Activated CD4-positive, alpha-beta T cell treated with anti-CD3 and anti-CD28 coated beads, Interleukin-2, Interleukin-4, amounts not matched to agents 100 ng/mL and 50 ng/mL, durations not matched to agents 16 hours and 8 hours (primary cell): ENCODE measurements around the gene GLUD2.
"Not testable (repeated sequence)": the region's sequence is repeated elsewhere in the genome, so short reads cannot be mapped to it uniquely, and the experiment has no call there.

Experiments used
- DNase-seq: peaks from one replicate; pipeline ENCODE4 v3.0.0-alpha.2; 2020; ENCODE audit warnings: low spot score

The GLUD2 gene

DNA sequence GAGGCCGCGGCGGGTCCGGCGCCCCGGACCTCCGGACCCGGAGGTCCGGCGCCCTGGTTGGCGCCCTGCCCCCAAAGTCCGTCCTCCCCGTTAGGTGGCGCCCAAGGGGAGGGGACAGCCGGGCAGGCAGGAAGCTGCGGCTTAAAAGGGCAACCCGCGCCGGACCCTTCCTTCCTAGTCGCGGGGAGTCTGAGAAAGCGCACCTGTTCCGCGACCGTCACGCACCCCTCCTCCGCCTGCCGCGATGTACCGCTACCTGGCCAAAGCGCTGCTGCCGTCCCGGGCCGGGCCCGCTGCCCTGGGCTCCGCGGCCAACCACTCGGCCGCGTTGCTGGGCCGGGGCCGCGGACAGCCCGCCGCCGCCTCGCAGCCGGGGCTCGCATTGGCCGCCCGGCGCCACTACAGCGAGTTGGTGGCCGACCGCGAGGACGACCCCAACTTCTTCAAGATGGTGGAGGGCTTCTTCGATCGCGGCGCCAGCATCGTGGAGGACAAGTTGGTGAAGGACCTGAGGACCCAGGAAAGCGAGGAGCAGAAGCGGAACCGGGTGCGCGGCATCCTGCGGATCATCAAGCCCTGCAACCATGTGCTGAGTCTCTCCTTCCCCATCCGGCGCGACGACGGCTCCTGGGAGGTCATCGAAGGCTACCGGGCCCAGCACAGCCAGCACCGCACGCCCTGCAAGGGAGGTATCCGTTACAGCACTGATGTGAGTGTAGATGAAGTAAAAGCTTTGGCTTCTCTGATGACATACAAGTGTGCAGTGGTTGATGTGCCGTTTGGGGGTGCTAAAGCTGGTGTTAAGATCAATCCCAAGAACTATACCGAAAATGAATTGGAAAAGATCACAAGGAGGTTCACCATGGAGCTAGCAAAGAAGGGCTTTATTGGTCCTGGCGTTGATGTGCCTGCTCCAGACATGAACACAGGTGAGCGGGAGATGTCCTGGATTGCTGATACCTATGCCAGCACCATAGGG, at the start of gene GLUD2:
Gene GLUD2 (plus strand): TSS at position 170 of the 979 bp plus-strand sequence. CDS start 75 bp downstream, at position 245.
- peak; percentile 4 for DNase-seq

DNA sequence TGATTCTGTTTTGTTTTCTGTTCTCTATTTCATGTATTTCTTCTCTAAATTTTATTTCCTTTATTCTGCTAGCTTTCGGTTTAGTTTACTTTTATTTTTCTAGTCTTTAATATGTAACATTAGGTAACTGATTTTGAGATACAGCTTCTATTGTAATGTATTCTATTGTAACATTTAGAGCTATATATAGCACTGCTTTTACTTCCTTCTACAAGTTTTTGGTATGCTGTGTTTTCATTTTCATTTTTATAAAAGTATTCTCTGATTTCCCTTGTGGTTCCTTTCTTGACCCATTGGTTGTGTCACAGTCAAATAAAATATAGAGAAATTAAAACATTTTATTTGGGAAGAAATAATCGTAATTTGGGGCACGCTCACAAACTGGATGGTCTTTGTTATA, 48.0 kb upstream of the GLUD2 start:
- no peak for DNase-seq

DNA sequence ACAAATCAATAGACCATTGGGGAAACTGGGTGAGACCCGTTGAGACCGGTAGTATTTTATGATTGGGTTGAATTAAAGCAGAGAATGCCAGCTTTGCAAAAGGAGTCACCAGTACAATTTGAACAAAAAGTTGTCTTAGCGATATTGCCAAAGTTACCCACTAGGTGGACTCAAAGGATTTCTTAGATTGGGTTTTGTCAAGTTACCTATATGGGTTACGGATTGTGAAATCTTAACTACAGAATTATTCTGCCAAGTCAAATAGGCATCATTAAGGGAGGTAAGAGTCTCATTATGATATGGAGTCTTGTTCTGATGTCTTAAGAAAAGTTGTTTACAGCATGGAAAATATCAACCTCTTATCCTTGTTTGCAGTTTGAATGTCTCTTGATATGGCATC, 46.8 kb upstream of the GLUD2 start:
- DNase-seq = peak; percentile 1

DNA sequence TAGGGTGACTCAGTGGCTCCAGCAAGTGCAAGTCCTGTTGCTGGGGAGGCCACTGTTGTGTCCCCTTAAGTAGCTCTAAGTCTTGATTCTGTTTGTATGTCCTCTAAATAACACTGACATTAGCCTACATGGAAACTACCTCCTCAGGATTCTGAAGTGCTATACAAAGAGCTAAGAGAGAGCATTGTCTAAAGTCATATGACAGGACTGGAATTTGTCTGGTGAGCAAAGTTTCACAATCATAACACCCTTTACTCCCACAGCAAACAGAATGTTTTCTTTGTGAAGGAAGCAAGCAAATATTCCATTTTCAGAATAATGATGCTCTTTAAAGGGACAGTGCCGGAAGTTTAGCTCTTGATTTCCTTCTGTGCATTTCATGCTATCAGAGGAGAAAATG, 38.5 kb upstream of the GLUD2 start:
- no peak for DNase-seq

DNA sequence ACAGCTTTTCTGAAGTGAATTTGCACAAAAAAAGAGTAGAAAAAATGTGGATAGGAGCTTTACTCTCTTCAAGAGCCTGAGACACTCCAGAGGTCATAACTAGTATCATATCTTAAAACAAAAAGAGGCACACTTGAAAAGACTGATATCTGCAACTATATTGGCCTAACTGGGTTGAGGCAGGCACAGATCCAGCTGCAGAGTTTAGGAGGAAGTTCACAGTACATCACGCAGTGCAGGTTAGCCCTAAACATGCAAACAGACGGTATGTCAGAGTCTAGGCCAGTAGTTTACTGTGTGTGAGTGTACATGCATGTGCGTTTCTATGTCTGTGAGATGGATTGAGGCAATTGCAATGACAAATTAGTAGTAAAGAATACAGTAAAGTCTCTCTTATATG, 37.6 kb upstream of the GLUD2 start:
- no peak for DNase-seq

DNA sequence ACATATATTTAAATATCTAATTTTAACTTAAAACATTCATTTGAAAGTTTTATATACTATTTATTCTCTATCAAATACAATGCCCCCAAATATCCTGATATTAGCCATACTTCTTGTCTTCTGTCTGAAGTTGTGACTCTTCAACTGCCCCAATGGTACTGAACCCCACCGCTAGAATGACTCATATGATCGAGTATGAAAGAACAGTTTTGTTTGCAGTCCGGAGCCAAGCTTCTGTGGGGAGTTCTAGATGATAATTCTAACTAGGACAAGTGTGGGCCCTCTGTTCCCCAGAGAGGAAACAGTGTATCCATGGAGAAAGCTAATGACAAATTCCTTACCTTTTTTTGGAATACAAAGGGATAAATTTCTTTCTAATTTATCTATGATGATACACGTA, 37.2 kb upstream of the GLUD2 start:
- no peak for DNase-seq

DNA sequence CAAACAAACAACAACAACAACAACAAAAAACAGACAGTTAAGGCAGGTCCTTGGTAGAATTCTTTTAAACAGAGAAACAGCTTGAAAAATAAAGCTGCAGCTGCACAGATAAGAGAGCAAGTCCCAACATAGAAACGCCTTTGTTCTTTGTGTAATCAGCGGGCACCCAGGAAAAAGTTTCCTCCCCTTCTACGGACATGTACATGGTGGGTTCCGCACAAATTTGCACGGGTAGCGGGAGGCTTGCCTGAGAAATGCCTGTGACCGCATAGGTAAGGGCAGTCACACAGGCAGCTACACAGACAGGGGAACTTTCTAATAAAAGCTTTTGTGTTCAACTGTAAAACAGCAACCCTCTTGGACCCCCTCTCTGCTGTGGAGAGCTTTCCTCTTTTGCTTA, 36.2 kb upstream of the GLUD2 start:
- DNase-seq = no peak

DNA sequence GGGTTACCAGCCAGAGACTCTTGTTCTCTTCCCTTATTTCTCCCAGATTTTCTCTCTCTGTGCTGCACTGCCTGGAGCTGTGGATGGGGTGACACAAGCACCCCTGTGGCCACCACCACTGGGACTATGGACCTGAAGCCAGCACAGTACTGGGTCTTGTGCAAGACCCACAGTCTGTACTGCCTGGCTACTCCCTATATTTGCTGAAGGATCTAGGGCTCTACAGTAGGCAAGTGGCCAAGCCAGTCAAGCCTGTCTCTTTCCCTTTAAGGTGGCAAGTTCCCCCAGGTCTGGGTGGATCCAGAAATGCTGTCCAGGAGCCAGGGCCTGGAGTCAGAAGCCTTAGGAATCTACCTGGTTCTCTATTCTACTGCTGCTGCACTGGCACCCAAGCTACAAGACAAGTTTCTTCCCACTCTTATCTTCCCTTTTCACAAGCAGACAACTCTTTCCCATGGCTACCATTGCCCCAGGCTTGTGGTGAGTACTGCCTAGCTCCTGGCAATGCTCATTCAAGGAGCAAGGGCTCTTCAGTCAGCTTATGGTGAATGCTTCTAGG, 33.4 kb upstream of the GLUD2 start:
- no peak for DNase-seq

DNA sequence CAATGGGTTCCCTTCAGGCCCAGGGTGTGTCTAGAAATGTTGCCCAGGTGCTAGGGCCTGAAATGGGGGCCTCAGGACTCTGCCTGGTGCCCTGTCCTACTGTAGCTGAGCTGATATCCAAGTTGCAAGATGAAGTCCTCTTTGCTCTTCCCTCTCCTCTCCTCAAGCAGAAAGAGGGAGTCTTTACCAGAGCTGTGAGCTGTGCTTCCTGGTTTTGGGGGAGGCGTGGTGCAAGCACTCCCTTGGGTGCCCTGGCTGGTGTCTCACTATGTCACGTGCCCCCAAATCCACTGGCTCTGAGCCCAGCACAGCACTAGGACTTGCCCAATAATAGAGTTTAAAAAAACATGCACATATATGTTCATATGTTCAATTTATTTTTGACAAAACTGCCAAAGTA, 32.6 kb upstream of the GLUD2 start:
- no peak for DNase-seq

DNA sequence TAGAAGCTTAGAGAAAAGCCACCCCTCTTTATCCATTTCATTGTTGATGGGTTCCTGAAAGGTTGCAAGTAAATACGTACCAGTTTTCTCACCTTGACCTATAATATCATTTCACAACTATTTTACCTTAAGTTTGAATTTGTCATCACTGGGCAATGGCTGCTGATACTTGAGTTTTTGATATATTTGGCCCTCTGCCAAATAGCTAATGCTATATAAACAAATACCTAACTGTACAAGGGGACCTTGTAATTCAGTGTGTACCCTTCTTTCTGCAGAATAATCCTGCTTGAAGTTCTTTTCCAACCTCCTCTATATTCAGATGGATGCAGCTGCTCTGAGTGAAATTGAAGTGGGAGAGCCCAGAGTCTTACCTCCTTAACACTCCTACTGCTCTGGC, 19.0 kb upstream of the GLUD2 start:
- no peak for DNase-seq

DNA sequence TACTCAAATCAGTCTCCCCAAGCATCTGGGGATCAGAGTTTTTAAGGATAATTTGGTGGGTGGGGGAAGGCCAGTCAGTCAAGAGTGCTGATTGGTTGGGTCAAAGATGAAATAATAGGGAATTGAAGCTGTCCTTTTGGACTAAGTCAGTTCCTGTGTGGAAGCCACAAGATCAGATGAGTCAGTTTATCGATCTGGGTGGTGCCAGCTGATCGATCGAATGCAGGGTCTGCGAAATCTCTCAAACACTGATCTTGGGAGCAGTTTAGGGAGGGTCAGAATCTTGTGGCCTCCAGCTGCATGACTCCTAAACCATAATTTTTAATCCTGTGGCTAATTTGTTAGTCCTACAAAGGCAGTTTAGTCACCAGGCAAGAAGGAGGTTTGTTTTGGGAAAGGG, 17.3 kb upstream of the GLUD2 start:
- DNase-seq = no peak

DNA sequence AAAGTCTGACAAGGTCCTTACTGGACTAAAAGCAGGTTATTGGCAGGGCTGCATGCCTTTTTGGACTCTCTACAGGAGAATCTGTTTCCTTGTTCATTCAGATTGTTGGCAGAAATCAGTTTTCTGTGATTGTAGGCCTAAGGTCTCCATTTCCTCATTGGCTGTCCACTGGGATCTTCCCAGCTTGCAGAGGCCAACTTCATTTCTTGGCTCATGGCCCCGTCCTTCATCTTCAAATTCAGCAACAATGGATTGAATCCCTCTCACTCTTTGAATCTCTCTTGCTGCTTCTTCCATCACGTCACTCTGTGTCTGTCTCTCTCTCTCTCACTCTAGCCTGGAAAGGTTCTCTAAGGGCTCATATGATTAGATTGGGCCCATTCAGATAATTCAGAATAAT, 14.9 kb upstream of the GLUD2 start:
- DNase-seq = no peak

DNA sequence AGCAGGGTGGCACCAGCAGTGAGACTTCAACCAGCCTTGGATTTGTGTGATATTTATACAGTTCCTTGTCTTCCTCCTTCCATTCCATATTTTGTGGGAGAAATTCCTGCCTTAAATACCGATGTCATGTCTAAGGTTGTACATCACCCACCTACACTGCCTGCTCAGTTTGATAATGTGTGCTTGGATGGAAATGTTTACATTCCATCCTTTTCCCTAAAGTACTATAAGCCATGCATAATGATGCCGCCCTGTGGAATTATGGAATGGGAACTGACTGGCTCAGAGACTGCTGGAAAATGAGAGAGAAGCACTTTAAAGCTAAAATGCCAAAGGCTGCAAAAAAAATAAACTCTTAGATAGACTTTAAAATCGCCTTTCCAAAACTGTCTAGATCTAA, 11.3 kb upstream of the GLUD2 start:
- no peak for DNase-seq

DNA sequence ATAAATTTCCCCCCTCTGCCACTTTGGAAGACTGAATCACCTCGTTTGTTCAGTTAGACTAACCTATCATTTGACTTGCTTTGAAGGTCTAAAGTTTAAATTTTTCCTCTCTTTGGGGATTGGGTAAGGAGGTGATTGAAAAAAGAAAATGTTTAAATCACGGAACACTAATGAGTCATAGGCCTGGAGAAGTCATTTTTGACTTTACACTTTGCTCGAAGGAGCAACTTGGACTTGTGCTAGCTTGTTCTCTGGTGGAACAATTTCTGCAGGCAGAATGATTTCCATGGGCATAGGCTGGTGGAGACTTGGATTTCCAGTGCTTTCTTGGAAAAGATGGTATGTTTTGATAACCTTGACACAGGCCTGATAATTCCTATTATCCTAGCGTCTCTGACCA, 10.5 kb upstream of the GLUD2 start:
- DNase-seq = no peak

DNA sequence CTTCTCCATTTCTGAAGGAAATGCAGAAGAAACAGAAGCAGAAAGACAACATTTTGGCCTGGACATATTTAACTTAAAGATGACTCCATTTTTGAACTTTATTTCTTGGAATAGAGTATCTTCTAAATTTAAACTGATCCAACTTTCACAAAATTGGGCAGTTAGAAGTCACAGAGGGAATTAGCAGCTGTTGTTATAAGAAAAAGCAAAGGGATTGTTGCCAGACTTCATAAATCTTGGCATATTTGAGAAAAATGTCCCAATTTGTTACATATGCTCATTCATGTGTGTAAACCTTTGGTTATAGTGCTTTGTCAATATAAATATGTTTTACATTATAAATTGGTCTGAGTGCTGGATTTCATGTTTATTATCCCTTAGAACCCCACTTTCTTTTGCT, 3.4 kb downstream of the GLUD2 start:
- no peak for DNase-seq

DNA sequence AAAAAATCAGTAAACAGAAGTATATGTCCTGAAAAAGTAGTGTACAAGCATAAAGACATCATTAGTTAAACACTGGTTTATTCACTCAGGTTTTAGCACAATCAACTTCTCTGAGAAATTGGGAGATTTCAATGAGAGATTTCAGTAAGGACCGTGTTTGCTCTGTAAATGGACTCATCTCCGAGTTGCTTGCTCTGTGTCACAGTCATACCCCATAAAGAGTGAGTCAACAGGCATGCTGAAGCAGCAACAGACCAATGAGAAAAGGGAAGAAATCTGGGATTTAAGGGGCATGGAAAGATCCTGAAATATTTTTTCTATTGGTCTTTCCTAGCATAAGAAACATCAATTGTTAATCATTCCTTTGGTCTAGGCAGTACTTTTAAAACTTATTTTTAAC, 4.7 kb downstream of the GLUD2 start:
- DNase-seq = no peak

DNA sequence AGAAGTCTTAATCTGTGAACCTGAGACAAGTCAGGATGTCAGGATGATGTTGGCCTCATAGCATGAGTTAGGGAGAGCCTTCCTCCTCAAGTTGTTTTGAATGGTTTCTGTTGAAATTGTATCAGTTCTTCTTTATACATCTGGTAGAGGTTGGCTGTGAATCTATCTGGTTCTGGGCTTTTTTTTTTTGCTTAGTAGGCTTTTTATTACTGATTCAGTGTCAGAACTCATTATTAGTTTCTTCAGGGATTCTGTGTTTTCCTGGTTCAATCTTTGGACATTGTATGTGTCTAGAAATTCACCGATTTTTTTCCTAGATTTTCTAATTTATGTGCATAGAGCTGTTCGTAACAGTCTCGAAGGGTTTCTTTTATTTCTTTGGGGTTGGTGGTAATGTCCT, 14.9 kb downstream of the GLUD2 start:
- DNase-seq = no peak

DNA sequence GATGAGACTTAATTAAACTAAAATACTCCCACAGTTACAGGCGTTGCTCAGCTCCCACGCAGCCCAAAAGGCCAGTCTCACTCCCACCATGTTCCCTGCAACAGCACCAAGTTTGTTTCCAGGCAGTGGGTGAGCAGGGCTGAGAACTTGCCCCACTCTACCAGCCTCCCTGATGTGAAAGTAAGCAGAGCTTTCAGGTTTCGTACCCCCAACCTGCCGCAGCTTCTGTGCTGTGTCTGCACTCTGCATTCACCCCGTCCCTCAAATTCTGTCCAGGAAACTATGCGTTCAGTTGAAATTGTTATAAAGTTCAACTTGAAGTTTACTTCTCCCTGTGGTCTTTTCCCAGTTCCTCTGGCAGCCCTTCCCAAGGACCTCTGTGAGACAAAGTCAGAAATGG, 17.2 kb downstream of the GLUD2 start:
- no peak for DNase-seq

DNA sequence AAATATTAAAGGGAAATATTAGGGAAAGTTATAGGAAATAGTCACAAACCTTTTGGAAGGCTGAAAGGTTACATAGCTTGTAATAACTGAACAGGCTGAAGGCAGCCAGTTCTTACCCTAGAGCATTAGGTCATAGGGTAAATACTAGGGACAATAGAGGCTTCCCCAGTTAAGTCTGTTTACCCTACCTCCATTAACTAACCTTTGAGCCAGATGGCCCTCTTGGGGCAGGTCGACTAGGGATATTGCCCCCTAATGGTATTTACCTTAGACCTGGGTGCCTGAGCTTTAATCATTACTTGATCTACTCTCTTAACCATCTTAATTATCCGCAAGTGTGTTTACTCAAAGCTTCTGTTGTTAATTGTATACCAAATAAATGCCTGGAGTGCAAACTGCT, 36.8 kb downstream of the GLUD2 start:
- DNase-seq = not testable (repeated sequence)

DNA sequence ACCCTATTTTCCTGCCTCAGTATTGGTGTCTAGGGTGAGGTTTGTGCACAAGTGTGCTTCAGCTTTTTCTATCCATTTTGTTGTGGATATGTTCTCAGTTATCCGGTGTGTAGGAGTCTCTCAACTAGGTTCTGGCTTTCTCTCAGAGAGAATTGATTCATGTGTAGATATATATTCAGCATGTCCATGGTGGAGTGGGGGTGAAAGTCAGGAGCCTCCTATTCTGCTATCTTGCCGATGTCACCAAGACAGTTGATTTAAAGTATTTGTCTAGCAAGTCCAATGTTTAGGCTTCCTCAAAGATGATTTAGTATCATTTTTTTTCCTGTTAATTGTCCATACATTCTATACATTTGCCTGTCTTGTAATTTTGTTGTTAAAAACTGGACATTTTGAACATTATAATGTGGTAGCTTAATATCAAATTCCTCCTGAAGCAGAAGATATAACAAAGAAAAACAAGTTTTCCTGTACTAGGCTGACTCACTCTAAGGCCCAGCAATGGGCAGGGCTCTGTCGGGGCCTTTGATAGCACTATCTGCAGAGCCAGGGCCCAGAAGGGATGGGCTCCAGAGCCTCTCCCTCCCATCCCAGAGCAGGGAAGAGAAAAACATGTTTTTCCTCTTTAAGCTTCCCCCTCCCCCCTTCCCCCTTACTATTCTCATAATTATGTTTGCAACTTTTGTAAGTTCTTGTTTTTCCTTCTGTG, 37.6 kb downstream of the GLUD2 start:
- DNase-seq = no peak

DNA sequence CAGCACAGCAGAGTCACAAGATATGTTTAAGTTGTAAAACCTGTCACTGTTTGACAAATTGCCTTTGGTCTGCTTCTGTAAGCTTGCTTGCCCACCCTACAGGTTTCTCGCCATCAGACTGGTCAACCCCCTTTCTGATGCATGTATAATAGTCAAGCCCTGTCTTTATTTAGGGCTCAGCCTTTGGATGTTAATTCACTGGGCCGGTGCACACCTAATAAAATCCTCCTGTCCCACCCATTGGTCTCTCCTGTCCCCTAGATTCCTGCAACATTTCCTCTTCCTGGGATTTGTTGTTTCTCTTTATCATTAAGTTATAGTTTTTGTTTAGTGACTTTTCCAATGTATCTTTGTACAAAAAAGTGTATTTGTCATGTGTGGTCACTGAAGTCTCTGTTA, 38.2 kb downstream of the GLUD2 start:
- no peak for DNase-seq

DNA sequence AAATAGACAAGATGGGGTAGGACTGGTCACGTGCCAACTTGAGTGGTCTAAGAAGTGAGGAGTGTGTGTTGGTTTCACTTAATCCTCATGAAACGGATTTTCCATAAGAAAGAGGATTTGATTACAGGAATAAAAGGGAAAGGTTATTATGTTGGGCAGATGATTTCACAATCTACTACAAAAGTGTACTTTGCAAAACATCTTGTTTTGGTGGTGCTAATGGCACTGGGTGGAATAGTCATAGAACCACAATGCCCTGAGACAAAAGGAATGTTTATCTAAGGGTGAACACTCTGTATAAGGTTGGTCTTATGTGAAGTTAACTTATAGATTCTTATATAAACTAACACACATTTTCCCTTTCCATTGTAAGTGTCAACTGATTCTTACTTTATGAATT, 45.6 kb downstream of the GLUD2 start:
- DNase-seq = no peak
